NCI-H1694 (cell line): ENCODE results near the gene PHLDB3.
A peak's percentile ranks its signal among the peaks of the same experiment; 100 is the strongest.
"Not testable (repeated sequence)": the region's sequence is repeated elsewhere in the genome, so short reads cannot be mapped to it uniquely, and the experiment has no call there.

Source experiments
- DNase-seq: peaks from one replicate; lab custom pipeline; 2025; lab: John Stamatoyannopoulos, UW

Gene PHLDB3

DNA sequence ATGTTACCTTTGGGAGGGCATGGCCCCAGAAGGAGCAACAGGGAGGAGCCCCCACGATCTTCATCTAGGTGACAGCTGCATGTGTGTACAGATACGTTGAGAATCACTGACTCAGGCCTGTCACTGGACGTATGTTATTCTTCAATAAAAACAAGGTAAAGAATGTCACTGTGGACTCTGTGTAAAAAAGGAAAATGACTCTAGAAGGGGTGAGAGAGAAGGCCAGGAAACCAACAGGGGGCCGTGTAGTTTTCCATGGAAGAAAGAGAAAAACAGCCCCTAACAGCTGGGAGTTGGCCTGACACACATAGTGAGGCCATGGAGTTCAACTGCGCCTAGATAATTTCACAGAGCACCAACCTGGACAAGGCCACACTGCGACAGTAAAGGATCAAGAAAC, 37.3 kb downstream of the PHLDB3 start:
- DNase-seq, result no peak

DNA sequence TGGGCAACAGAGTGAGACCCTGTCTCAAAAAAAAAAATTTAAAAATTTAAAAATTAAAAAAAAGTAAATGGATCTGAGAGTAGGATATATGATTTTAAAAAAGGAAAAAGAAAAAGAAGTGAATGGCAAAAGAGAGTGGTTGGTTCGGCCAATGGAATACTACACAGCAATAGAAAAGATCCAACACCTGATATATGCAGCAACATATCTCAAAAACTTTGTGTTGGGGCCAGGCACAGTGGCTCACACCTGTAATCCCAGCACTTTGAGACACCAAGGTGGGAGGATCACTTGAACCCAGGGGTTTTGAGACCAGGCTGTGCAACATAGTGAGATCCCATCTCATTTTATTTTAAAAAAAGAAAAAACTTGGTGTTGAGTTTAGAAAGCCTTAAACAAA, 37.8 kb downstream of the PHLDB3 start:
- DNase-seq, result no peak

DNA sequence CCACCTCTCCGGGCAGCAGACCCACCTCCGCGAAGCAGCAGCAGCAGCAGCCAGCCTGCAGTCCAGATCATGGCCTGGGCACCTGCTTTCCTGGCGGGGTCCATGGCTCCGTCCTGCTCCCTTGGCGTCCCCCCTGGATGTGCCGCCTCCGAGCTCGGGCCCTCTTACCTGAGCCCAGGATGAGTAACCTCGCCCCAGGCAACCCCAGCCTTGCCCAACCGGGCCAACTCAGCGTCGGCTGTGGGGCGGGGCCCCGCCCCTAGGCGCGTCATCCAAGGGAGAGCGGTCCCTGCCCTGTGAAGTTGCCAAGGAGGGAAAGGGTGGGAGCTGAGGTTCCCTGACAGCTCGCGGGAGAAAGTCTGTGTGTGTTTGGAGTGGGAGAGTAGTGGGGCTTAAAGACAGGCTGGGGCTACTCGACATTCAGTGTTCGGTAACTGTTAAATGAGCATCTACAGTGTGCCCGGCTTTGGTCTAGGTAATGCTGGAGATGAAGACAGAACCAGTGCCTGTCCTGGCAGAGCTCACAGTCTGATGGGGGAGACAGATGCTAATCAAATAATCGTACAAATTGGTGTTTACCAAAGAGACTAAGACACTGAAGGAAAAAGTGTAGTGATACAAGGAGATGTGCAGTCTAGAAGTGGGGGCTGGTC, 39.0 kb downstream of the PHLDB3 start, which contains the start of gene LYPD3:
TSS of gene LYPD3 (minus strand) at position 141 of the 653 bp plus-strand sequence. CDS start at position 104, 37 bp downstream.
- DNase-seq, result no peak

DNA sequence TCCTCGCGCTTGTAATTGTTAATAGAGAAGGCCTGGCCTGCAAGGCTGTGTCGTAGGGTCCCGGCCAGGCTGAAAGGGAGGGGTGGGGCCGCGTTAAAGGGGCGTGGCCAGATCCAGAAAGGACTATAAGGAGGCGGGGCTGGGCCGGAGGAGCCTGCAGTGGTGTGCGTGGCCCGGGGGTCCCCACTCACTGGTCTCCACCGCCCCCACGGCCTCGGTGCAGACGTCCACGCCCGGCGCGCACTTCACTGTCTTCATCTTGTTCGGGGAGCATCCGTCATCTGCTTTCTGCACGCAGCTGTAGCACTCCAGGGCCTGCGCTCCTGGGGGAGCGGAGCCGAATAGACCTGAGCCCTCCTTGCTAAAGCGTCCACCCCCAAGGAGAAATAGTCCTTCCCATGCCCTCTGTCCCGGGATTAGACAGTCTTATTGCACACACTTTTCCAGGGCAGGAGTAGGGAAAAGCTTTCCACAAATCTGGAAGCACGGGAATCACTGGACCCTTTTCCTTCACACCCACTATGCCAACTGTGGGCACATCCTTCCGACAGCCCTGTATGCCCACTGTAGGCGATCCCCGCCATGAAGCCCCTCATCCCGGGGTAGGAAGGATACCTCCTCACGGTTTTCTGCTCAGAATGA, 40.3 kb downstream of the PHLDB3 start:
- DNase-seq, result no peak

DNA sequence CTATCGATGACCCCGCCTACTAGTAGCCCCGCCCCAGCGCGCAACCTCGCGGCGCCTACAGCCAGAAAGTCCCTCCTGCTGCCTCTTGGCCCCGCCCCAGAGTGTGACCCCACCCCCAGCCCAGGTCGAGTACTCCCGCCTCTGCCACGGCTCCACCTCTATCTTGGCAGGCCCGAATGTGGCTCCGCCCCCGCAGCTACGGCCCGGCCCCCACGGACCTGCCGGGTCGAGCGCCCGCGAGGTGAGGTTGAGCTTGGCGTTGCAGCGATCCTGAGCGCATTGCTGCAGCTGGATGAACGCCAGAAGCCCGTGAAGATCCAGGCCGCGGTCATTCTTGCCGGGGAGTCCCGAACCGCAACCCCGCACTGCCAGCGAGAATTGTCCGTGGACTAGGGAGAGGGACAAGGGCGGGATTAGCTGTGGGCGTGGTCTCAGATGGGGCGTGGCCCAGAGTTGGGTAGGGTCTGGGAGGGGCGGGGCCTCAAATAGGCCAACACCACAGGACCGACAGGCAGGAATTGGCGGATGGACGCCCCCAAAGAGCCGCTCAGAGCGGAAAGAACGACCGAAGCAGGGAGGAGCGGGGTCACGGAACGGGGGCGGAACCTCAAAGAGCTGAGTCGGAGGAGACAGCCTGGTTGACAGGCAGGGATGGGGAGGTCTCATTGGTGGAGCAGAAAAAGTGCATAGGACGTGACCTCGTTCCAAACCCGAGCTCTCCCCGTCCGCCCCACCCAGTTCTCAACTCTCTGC, 41.0 kb downstream of the PHLDB3 start:
- peak; percentile 61 for DNase-seq

DNA sequence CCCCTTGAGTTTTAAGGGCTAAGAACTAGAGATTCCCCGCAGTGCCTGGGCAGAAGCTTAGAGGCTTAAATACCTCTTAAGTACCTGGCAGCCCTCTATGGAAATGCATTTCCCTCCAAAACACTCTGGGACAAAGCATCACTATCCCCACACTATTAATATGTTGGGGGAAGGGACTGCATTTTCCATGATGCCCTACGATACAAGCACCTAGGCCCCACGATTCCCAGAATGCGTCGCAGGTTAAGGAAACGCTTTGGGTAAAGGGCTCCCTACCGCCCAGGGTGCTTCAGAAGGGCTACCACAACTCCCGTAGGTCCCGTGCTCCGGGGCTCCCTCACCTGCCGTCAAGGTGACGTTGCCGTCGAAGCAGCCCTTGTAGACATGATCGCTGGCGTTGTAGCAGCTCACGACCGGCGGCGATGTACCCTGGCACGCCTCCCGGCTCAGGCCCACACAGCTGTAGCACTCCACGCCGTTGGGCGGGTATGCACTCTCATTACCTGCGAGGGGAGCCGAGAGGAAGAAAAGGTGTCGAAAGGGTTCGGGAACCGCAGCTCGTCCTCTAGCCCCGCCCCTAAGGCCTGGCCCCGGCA, 41.7 kb downstream of the PHLDB3 start:
- DNase-seq, result no peak

DNA sequence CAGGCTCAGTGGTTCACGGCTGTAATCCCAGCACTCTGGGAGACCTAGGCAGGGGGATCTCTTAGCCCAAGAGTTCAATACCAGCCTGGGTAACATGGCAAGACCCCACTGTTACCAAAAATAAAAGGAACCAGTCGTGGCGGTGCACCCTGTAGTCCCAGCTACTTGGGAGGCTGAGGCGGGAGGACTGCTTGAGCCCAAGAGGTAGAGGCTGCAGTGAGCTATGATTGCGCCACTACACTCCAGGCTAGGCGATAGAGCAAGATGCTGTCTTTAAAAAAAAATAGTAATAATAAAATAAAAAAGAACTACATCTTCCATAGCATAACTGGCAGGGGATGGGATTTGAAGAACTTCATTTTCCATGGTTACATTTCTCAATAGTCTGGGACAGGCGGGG, 42.2 kb downstream of the PHLDB3 start:
- DNase-seq, result no peak

DNA sequence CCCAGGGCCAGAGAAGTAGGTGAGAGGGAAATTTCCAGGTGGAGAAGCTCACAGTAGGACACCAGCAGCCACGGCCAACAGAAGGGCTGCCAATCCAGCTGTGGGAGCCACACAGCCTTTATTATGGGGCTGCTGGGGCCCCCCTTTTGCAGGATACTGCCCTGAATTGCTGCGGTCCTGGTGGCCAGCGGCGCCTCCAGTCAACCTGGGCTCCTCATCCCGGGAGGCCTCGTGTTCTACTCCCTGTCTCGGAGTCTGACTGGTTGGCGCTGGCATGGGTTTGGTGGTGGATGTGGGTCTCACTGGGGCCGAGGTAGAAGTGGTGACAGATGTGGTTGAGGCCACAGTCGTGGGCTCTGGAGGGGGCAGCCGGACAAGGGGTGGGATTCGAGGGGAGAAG, 43.2 kb downstream of the PHLDB3 start:
- DNase-seq, result no peak

DNA sequence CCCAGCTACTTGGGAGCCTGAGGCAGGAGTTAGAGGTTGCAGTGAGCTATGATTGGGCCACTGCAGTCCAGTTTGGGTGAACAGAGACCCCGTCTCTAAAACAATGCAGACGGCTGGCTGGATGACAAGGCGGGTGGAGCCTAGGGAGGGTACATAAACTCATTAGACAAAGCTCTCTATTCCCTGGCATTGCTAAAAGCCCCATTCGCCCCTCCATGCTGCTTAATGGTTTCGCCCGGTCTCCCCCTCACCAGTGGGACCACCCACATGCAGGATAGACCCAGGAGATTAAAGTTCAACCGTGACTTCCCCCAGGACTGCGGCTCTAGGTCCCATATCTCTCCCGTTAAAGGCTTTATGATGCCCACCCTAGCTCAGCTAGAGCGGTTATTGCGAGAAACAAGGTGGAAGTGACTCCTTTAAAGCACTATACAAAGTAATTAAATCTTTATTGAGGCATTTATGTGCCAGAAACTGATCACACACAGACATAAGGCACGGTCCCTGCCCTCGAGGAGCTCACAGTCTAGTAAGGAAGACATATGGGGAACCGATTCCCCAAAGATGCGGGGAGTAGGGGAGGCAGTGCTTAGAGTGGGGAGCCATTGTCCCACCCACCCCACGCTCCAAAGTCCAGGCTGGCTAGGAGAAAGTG, 44.1 kb downstream of the PHLDB3 start:
- DNase-seq, result no peak

DNA sequence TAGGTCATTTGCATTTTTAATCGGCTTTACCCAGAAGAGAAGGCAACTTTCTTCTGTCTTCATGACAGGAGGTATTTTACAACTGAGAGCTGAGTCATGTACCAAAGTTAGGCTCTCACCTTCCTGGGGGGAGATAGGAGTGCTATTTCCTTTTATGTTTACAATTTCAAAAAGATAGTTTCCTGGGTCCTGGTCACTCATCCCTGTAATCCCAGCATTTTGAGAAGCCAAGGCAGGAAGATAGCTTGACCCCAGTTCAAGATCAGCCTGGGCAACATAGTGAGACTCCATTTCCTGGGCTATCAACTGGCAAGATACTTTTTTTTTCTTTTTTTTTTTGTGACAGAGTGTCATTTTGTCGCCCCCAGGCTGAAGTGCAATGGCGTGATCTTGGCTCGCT, 46.7 kb downstream of the PHLDB3 start:
- no peak for DNase-seq

DNA sequence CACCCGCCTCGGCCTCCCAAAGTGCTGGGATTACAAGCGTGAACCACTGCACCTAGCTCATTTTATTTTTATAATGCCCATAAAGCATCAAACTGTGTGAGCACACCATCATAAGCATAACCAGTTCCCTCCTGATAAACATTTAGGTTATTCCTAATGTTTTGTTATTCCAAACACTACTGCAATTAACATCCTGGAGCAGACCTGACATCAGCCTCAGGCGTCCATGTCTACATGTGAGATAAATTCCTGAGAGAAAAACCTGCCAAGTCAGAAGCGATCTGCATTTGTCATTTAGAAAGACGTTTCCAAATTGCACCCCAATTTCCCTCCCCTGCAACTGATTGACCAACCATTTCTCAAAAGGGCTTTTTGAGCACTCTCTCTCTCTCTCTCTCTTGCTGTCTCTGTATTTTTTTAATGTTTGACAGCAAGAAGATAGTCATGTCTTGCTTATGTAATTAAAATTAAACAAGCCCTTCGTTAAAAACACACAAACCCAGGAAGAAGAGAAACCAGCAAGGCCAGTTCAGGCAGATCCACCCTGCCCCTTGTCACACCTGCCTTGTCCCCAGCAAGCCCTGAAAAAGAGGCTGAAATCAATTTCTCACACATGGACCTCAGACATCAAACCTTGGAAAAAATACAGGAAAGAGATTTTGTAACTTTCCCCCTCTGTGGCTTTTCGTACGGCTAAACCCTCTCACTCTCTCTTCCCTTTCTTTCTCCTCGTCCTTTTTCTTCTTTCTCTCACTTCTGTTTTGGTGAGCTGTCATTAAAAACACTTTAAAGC, 49.0 kb downstream of the PHLDB3 start:
- no peak for DNase-seq

DNA sequence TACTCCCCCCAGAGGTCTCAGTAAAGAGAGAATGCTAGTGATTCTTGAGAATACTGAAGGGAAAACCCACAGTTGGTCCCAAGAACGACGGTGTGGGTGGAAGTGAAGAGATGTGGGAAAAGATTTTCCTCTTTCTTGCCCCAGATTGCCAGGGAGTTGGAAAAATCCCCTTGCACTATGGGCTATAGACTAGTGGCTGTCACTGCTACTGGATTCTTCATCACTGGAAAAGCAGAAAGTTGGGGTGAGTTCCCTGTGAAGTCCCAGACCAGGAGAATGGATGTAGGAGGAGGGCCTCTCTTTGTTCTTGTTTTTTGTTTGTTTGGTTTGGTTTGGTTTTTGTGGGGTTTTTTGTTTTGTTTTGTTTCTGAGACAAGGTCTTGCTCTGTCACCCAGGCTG, 50.5 kb downstream of the PHLDB3 start:
- DNase-seq, result no peak

DNA sequence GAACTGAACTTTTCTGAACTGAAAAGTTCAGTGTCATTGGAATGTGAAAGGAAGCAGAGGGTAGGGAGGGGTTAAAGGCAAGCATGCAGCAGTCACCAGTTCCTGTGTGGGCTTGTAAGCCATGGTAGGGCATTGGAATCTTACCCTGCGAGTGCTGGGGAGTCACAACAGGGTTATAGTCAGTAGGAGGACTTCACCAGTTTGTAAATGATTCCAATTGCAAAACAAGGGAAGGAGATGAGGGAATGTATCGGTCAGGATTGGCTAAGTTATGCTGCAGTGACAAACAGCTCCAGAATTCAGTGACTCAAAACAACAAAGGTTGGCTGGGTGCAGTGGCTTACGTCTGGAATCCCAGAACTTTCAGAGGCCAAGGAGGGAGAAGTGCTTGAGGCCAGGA, 52.0 kb downstream of the PHLDB3 start:
- DNase-seq, result no peak

DNA sequence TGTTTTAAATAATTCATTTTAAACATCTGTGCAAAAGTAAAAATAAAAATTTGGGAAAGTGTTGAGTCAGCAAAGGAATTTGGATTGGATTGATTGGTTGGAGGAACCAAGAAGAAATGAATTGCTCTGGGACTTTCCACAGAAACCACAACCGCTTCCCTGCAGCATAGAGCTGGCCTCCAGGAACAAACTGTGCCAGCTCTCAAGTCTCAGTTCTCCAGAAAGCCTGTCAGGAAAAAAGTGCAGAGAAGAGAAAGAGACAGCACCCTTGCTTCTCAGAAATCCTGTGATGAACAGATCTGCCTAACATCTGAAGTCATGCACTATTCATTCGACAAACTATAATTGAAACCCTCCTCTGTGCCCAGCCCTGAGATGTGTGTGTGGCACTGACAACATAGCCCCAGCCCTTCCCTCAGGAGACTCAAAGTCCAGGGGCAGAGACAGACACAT, 54.0 kb downstream of the PHLDB3 start:
- DNase-seq, result no peak

DNA sequence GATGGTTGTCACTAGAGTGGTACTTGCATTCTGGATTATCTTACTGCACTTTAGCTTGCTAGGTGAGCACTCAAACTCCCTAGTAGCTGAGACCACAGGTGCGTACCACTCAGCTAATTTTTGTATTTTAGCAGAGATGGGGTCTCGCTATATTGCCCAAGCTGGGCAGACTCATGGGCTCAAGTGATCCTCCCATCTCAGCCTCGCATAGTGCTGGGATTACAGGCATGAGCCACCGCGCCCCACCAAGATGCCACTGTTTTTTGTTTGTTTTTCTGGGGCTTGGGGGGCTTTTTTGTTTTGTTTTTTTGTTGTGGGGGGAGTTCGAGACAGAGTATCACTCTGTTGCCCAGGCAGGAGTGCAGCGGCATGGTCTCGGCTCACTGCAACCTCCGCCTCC, 56.9 kb downstream of the PHLDB3 start:
- no peak for DNase-seq

DNA sequence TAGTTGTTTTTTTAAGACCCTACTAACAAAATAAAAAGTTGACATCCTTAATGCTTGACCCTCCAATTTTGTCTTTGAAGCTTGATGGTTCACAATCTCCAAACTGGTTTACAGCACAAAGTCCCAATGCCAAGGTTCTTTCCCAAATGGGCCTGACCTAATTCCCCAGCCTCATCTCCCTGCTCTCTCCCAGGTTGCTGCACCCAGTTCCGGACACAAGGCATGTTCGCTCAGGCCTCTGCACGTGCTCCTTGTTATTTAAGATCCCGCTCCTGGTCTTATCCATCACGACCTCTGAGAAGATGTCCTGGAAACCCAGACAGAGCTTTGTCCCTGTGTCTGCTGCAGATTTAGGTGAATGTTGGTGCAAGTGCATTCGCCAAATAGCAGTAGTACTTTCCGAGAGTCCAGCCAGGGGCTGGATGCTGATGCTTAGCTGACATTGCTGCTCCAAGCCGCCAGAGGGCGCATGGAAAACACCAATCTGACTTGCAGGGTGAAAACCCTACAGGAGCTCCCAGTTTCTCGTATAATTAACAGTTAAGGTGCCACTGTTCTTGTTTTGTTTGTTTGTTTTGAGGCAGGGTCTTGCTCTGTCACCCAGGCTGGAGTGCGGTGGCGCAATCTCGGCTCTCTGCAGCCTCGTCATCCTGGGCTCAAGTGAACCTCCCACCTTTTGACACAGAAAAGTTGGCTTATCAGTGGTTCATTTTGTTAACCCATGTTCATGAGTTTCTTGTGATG, 57.6 kb downstream of the PHLDB3 start:
- DNase-seq, result peak; percentile 59

DNA sequence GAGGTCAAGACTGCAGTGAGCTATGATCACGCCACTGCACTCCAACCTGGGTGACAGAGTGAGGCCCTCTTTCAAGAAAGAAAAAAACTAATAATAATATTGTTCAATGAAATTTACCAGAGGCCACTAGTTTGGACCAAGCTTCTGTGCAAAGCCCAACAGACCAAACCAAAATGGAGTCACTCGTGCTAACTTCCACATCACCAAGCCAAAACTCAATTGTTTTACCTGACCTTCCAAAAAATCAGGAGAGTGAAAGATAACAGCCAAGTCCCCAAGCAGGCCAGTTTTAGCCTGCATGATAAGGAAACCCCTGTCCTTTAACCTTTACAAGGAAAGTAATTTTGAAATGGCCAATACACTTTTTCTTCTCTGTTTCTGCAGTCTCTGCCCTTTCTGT, 59.1 kb downstream of the PHLDB3 start:
- DNase-seq, result no peak

DNA sequence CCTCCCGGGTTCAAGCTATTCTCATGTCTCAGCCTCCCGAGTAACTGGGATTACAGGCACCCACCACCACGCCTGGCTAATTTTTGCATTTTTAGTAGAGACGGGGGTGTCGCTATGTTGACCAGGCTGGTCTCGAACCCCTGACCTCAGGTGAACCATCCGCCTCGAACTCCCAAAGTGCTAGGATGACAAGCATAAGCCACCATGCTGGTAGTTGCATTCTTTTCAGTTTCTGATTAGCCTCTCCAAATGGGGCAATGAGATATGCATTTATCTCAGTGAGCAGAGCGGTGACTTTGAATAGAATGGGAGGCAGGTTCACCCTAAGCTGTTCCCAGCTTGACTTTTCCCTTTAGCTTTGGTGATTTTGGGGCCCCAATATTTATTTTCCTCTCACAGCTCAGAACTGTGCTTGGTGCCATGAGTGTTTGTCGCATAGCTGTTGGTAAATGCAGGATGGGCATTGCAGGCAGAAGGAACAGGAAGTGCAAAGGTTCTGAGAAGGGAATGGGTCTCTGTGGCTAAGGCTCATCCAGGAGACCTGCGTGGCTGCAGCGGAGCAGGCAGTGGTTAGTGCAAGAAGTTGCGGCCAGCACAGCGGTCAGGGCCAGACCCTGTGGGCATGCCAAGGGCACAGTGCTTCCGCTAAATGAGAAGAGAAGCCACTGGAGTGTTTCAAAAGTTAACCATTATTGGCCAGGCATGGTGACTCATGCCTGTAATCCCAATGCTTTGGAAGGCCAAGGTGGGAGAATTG, 59.8 kb downstream of the PHLDB3 start:
- DNase-seq, result no peak

DNA sequence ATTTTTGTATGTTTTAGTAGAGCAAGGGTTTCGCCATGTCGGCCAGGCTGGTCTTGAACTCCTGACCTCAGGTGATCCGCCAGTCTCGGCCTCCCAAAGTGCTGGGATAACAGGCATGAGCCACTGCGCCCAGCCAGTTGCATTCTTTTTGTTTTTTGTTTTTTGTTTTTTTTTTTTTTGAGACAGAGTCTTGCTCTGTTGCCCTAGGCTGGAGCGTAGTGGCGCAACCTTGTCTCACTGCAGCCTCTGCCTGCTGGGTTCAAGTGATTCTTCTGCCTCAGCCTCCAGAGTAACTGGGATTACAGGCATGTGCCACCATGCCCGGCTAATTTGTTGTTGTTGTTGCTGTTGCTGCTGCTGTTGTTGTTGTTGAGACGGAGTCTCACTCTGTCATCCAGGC, 60.5 kb downstream of the PHLDB3 start:
- not testable (repeated sequence) for DNase-seq

DNA sequence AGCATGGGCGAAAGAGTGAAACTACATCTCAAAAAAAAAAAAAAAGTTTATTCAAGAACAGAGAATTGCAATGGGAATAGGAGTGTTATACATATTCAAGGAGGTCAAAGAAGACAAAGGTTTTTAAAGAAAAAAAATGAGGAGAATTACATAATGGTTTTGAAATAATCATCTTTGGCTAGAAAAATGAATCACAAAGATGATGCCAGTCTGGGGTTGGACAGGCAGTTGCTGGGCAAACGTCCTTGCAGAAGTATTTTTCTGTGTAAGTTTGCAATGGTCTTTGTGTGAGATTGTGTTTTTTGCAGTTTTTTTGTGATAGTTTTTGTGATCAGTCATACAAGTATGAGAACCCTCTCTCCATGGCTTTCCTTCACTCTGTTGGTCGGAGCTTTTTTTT, 62.8 kb downstream of the PHLDB3 start:
- DNase-seq, result no peak
